Measurements from ENCODE around the gene PIK3R3.

PIK3R3 gene

GRCh38 chr1:46005594-46005993, 126.8 kb downstream of the PIK3R3 start:
- no peak for TF ChIP-seq CREB1 (IDR thresholded peaks at IDR 0.05; ENCODE audit: low read depth)
- no peak for TF ChIP-seq YY1 (IDR thresholded peaks at IDR 0.05; ENCODE audit: low read depth)
- TF ChIP-seq CEBPB (IDR thresholded peaks at IDR 0.05), result no peak
- TF ChIP-seq, protein P1, sequence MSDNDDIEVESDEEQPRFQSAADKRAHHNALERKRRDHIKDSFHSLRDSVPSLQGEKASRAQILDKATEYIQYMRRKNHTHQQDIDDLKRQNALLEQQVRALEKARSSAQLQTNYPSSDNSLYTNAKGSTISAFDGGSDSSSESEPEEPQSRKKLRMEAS (IDR thresholded peaks at IDR 0.05), result no peak
- no peak for TF ChIP-seq ZBTB7A (IDR thresholded peaks at IDR 0.05; ENCODE audit: low read depth)
- no peak for TF ChIP-seq NFIC (IDR thresholded peaks at IDR 0.05)
- TF ChIP-seq REST (IDR thresholded peaks at IDR 0.05; ENCODE audit: low read depth), result no peak
- TF ChIP-seq TAF1 (IDR thresholded peaks at IDR 0.05; ENCODE audit: low read depth), result no peak
- no peak for TF ChIP-seq RAD21 (IDR thresholded peaks at IDR 0.05; ENCODE audit: low read depth)
- TF ChIP-seq EGR1 (IDR thresholded peaks at IDR 0.05), result no peak
- no peak for TF ChIP-seq EP300 (IDR thresholded peaks at IDR 0.05; ENCODE audit: borderline replicate concordance)
- no peak for TF ChIP-seq TEAD4 (IDR thresholded peaks at IDR 0.05)
- TF ChIP-seq FOXM1 (IDR thresholded peaks at IDR 0.05; ENCODE audit: borderline replicate concordance, low read depth), result no peak
- no peak for TF ChIP-seq TCF12 (IDR thresholded peaks at IDR 0.05; ENCODE audit: low read depth)
- TF ChIP-seq, protein P2, sequence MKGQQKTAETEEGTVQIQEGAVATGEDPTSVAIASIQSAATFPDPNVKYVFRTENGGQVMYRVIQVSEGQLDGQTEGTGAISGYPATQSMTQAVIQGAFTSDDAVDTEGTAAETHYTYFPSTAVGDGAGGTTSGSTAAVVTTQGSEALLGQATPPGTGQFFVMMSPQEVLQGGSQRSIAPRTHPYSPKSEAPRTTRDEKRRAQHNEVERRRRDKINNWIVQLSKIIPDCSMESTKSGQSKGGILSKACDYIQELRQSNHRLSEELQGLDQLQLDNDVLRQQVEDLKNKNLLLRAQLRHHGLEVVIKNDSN (IDR thresholded peaks at IDR 0.05), result no peak

- TF ChIP-seq REST (IDR thresholded peaks at IDR 0.05; ENCODE audit: low read depth), result no peak
- TF ChIP-seq TEAD4 (IDR thresholded peaks at IDR 0.05), result no peak
- no peak for TF ChIP-seq FOXM1 (IDR thresholded peaks at IDR 0.05; ENCODE audit: borderline replicate concordance, low read depth)
- no peak for TF ChIP-seq EGR1 (IDR thresholded peaks at IDR 0.05)
- no peak for TF ChIP-seq ZBTB7A (IDR thresholded peaks at IDR 0.05; ENCODE audit: low read depth)
- TF ChIP-seq YY1 (IDR thresholded peaks at IDR 0.05; ENCODE audit: low read depth), result no peak
- TF ChIP-seq, protein P2 (IDR thresholded peaks at IDR 0.05), result no peak
- no peak for TF ChIP-seq RAD21 (IDR thresholded peaks at IDR 0.05; ENCODE audit: low read depth)
- TF ChIP-seq, protein P1 (IDR thresholded peaks at IDR 0.05), result no peak
- TF ChIP-seq CREB1 (IDR thresholded peaks at IDR 0.05; ENCODE audit: low read depth), result no peak
- TF ChIP-seq TAF1 (IDR thresholded peaks at IDR 0.05; ENCODE audit: low read depth), result no peak
- TF ChIP-seq NFIC (IDR thresholded peaks at IDR 0.05), result no peak
- TF ChIP-seq TCF12 (IDR thresholded peaks at IDR 0.05; ENCODE audit: low read depth), result no peak
- TF ChIP-seq EP300 (IDR thresholded peaks at IDR 0.05; ENCODE audit: borderline replicate concordance), result no peak
Observed at GRCh38 chr1:46004492-46004891, 127.9 kb downstream of the PIK3R3 start.

- TF ChIP-seq EGR1 (IDR thresholded peaks at IDR 0.05) (no peak), CEBPB (IDR thresholded peaks at IDR 0.05) (peak; percentile 41), TEAD4 (IDR thresholded peaks at IDR 0.05) (no peak), ZBTB7A (IDR thresholded peaks at IDR 0.05; ENCODE audit: low read depth) (no peak), RAD21 (IDR thresholded peaks at IDR 0.05; ENCODE audit: low read depth) (no peak), CREB1 (IDR thresholded peaks at IDR 0.05; ENCODE audit: low read depth) (no peak), TAF1 (IDR thresholded peaks at IDR 0.05; ENCODE audit: low read depth) (no peak)
Observed at GRCh38 chr1:46003315-46003714, 129.1 kb downstream of the PIK3R3 start.

- no peak for TF ChIP-seq EP300 (IDR thresholded peaks at IDR 0.05; ENCODE audit: borderline replicate concordance)
Observed at GRCh38 chr1:46002551-46003150, 129.8 kb downstream of the PIK3R3 start.

DNA sequence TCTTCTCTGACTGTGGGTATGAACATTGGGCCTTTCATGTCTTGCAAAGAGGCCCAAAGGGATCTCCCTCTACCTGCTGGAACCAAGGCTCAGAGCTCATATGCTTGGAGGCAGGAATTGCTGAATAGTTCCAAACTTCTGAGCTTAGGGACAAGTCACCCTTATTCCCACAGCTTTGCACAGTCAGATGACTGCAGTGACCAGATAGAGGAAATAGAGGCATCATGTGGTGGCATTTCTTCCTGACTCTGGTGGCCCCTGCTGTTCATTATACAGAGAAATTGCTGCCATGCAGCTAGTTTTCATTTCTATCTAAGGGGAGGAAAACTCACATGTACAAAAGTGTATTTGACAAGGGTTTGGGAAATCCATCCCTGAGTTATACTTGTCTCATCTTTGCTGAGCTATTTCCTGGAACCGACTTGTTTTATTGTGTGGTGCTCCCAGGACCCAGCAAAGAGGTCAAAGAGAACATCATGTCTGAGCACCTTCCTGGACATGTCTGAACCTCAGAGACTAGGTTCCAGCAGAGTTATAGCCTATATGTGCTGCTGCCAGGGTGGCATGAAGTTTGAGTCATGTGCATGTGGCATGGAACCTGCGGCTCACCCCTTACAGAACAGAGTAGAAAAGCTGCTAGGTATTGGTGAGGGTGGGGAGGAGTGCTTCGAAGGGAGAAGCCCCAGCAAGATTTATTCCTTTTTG, 131.2 kb downstream of the PIK3R3 start:
- no peak for TF ChIP-seq REST (IDR thresholded peaks at IDR 0.05; ENCODE audit: low read depth)
- no peak for TF ChIP-seq TEAD4 (IDR thresholded peaks at IDR 0.05)
- TF ChIP-seq TAF1 (IDR thresholded peaks at IDR 0.05; ENCODE audit: low read depth), result no peak
- no peak for TF ChIP-seq FOXM1 (IDR thresholded peaks at IDR 0.05; ENCODE audit: borderline replicate concordance, low read depth)
- TF ChIP-seq NFIC (IDR thresholded peaks at IDR 0.05), result no peak
- TF ChIP-seq RAD21 (IDR thresholded peaks at IDR 0.05; ENCODE audit: low read depth), result no peak
- no peak for TF ChIP-seq TCF12 (IDR thresholded peaks at IDR 0.05; ENCODE audit: low read depth)
- no peak for TF ChIP-seq ZBTB7A (IDR thresholded peaks at IDR 0.05; ENCODE audit: low read depth)
- TF ChIP-seq YY1 (IDR thresholded peaks at IDR 0.05; ENCODE audit: low read depth), result no peak
- TF ChIP-seq CREB1 (IDR thresholded peaks at IDR 0.05; ENCODE audit: low read depth), result no peak
- TF ChIP-seq CEBPB (IDR thresholded peaks at IDR 0.05), result no peak
- TF ChIP-seq, protein P1 (IDR thresholded peaks at IDR 0.05), result no peak

All from Ishikawa (cell line).